Activated T-cell treated with anti-CD3 and anti-CD28 coated beads for 4 hours (primary cell): ENCODE results near the gene FBXL13.
"Not testable (repeated sequence)": the region's sequence is repeated elsewhere in the genome, so short reads cannot be mapped to it uniquely, and the experiment has no call there.

Experiments
- DNase-seq: peaks from one replicate; pipeline ENCODE4 v3.0.0-alpha.2; 2020

The FBXL13 gene

GRCh38 chr7:103020876-103021275 lies 53.7 kb downstream of the FBXL13 start:
- not testable (repeated sequence) for DNase-seq

GRCh38 chr7:103018295-103018694 lies 56.3 kb downstream of the FBXL13 start:
- DNase-seq = not testable (repeated sequence)

DNA sequence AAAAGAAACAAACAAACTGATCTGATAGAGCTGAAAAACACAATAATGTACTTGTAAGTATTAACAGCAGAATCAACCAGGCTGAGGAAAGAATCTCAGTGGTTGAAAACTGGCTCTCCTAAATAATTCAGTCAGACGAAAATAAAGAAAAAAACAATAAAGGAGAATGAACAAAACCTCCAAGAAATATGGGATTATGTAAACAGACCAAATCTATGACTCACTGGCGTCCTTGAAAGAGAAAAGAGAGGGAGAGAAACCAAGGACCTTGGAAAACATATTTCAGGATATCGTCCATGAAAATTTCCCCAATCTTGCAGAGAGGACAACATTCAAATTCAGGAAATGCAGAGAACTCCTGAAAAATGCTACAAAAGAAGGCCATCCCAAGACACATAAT lies 62.9 kb downstream of the FBXL13 start:
- DNase-seq = no peak

- DNase-seq = no peak
These were observed 64.4 kb downstream of the FBXL13 start for GRCh38 chr7:103010211-103010610.

DNA sequence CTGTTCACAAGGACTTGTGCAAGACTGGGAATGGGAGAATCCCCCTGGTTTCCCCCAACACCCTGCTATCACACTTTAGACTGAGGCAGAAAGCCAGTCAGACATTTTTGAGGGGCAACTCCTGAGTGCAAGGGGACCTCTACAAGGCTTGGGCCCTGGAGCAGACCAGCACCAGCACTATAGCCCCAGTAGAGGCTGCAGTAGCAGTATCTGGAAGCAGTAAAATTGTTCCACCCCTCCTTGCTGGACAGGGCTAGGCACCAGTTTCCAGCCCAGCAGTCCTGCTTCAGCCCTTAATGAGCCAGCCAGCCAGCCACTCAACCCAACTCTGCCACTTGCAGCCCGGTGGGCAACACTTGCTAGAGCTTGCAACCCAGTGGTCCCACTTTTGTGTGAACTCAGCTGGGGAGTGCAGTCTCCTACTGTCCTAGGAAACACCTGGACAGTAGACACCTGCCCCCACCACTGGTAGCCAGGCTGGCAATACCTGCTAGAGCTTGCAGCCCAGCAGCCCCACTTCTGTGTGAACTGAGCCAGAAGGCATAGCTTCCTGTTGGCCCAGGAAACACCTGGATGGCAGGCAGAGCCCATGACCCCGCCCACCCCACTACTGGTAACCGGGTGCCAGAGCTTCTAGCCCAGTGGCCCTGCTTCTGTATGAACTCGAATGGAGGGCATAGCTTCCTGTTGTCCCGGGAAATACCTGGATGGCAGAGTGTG lies 65.0 kb downstream of the FBXL13 start:
- no peak for DNase-seq

- DNase-seq = no peak
These were observed 71.6 kb downstream of the FBXL13 start for GRCh38 chr7:103003004-103003403.

- no peak for DNase-seq
These were observed 73.4 kb downstream of the FBXL13 start for GRCh38 chr7:103001210-103001609.

DNA sequence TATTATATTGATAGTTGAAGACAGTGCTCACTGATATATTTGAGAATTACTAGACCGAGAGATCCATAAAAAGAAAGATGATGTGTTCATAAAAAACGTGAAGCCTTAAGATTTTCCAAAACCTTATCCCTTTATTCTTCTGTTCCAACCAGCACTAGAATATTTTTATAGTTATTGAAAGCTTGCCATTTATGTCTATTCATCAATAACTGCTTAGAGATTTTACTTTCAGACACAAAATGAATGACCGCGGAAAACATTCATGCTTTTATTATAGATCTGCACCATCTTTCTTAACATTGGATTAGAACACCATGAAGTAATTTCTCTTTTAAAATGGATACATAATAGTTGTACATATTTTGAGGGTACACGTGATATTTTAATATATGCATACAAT lies 77.6 kb downstream of the FBXL13 start:
- DNase-seq = no peak

GRCh38 chr7:102995609-102996008 lies 79.0 kb downstream of the FBXL13 start:
- not testable (repeated sequence) for DNase-seq

DNA sequence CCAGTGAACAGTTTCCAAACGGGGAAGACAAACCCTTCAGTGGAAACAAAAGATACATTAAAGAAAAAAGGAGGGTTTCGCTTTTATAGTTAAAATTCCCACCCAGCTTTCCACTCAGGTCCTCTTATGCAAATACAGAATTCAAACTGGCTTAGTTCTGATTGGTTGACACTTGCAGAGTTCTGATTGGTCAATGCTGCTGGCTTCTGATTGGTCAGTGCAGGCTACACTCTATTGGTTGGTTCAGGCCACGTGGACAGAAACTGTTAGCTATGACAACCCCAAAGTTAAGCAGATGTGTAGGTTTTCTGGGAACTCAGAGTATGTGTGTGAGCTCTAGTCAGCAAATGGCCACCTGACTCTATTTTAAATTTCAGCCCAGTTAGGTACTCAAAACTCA lies 80.0 kb downstream of the FBXL13 start:
- DNase-seq = no peak

DNA sequence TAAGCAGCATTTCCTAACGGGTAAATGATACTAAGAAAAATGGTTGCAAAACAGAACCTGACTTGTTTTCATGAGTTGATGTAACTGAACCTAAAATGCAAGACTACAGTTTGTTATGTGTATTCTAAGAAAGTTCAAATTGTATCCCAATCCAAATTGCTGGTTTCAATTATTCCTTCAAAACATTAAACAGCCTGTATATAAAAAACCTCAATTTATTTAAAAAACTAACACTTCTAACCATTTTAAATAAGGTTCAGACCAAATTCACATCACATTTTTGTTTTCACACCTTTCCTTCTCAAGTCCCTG lies 80.9 kb downstream of the FBXL13 start:
- DNase-seq = no peak

- no peak for DNase-seq
These were observed 81.5 kb downstream of the FBXL13 start for GRCh38 chr7:102992938-102993717.

GRCh38 chr7:102992509-102992937 lies 82.1 kb downstream of the FBXL13 start:
- DNase-seq = no peak

GRCh38 chr7:102991540-102992214 lies 82.9 kb downstream of the FBXL13 start:
- no peak for DNase-seq

DNA sequence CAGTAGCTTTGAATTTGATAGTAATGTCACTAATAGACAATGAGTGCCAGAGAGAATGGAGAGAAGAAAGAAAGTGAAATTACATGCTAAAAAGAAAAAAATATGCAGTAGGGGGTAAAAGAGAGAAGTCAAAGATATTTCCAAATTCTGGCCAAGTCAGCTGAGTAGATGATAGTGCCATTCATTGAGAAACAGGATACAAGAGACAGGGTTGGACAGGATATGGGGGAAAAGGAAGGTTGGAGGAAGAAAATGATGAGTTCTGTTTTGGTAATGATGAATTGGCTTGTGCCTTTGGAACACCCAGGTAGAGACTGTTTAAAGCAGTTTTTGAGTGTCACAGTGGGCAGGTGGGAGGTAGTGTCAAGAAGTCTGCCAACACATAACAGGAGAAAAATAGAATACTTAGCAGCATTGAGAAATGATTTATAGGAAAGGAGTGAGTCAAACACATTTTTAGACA lies 83.5 kb downstream of the FBXL13 start:
- DNase-seq = no peak

- no peak for DNase-seq
These were observed 84.0 kb downstream of the FBXL13 start for GRCh38 chr7:102990642-102991041.

DNA sequence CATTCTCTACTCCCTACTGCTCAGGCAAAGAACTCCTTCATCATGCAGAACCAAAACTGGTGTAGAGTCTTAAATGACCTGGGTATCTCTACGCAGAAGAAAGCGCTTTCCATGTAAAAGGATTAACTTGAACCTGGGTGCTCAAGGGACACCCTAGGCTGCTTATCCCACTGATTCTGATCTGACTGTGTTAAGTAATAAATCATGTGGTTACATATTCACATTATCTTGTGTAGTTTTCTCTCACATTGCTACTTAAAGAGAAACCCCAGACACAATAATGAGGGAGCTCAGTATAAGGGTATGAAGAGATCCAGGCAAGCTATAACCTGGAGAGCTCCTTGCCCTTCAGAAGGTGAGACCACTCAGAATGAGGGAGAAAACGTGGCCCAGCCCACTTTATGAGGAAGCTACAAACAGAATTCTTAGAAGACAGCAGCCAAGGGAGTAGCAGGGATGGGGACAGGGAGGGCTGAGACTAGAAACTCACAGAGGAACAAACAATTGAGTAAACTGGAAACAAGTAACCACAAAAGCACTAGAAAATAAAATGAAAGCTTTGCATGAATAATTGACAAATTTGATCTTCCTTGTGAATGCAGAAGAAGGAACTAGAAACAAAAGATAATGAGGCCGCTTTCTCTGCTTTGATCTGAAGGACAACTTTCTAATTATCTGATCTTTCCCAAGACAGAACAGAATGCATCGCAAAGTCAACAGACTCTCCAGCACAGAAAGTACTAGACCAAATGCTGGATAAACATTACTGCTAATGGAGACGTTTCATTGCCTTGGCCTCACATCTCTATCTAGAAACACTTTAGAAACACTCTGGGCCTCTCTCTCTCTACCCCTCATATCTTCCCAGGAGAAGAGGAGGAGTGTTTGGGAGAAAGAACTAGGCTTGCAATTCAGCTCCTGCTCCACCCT lies 85.7 kb downstream of the FBXL13 start:
- no peak for DNase-seq

- DNase-seq = no peak
These were observed 86.5 kb downstream of the FBXL13 start for GRCh38 chr7:102988088-102988487.

- DNase-seq = no peak
These were observed 89.3 kb downstream of the FBXL13 start for GRCh38 chr7:102985176-102985783.

- no peak for DNase-seq
These were observed 91.0 kb downstream of the FBXL13 start for GRCh38 chr7:102983602-102984001.

- DNase-seq = no peak
These were observed 92.4 kb downstream of the FBXL13 start for GRCh38 chr7:102982235-102982634.

DNA sequence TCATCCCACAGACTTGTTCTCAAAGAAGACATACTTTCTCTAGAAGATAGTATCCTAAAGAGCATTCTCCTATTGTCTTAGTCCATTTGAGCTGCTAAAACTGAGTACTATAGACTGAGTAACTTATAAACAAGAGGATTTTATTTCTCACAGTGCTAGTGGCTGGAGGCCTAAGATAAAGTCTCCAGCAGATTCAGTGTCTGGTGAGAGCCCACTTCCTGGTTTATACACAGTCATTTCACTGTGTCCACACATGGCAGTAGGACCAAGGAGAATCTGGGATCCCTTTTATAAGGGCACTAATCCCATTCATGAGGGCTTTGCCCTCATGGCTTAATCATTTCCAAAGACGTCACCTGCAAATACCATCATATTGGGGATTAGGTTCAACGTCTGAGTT lies 93.1 kb downstream of the FBXL13 start:
- no peak for DNase-seq
